Measurements from ENCODE around the gene MMP15.

- TF ChIP-seq POLR2A (IDR thresholded peaks at IDR 0.05), result no peak
- TF ChIP-seq, protein P1, sequence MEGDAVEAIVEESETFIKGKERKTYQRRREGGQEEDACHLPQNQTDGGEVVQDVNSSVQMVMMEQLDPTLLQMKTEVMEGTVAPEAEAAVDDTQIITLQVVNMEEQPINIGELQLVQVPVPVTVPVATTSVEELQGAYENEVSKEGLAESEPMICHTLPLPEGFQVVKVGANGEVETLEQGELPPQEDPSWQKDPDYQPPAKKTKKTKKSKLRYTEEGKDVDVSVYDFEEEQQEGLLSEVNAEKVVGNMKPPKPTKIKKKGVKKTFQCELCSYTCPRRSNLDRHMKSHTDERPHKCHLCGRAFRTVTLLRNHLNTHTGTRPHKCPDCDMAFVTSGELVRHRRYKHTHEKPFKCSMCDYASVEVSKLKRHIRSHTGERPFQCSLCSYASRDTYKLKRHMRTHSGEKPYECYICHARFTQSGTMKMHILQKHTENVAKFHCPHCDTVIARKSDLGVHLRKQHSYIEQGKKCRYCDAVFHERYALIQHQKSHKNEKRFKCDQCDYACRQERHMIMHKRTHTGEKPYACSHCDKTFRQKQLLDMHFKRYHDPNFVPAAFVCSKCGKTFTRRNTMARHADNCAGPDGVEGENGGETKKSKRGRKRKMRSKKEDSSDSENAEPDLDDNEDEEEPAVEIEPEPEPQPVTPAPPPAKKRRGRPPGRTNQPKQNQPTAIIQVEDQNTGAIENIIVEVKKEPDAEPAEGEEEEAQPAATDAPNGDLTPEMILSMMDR (IDR thresholded peaks at IDR 0.05), result no peak
These were observed 29.0 kb upstream of the MMP15 start for GRCh38 chr16:57996406-57997175.

Measured in heart left ventricle (tissue), 13 donors.